ENCODE measurements around the gene ACSS1.

DNA sequence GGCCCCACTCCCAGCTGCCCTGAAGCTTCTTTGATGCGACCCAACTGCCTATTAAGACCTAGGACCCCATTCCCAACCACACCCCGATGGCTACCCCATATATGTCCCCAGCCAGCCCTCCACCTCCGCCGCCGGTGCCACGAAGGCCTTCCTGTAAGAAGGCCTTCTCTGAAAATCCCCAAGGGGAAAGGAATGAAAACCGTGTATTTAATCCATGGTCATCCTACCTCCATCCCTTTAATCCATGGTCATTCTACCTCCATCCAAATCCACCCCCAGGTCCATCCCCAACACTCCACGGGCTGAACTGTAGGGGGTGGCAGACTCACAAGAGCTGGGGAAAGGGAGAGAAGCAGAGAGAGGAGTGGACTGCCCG is 24.5 kb upstream of the ACSS1 start:
- TF ChIP-seq, protein P1, sequence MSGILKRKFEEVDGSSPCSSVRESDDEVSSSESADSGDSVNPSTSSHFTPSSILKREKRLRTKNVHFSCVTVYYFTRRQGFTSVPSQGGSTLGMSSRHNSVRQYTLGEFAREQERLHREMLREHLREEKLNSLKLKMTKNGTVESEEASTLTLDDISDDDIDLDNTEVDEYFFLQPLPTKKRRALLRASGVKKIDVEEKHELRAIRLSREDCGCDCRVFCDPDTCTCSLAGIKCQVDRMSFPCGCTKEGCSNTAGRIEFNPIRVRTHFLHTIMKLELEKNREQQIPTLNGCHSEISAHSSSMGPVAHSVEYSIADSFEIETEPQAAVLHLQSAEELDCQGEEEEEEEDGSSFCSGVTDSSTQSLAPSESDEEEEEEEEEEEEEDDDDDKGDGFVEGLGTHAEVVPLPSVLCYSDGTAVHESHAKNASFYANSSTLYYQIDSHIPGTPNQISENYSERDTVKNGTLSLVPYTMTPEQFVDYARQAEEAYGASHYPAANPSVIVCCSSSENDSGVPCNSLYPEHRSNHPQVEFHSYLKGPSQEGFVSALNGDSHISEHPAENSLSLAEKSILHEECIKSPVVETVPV (CRISPR knock-in tag; IDR thresholded peaks at IDR 0.05), result no peak
- TF ChIP-seq GLIS3 (CRISPR knock-in tag; IDR thresholded peaks at IDR 0.05), result no peak
- TF ChIP-seq, protein P2, sequence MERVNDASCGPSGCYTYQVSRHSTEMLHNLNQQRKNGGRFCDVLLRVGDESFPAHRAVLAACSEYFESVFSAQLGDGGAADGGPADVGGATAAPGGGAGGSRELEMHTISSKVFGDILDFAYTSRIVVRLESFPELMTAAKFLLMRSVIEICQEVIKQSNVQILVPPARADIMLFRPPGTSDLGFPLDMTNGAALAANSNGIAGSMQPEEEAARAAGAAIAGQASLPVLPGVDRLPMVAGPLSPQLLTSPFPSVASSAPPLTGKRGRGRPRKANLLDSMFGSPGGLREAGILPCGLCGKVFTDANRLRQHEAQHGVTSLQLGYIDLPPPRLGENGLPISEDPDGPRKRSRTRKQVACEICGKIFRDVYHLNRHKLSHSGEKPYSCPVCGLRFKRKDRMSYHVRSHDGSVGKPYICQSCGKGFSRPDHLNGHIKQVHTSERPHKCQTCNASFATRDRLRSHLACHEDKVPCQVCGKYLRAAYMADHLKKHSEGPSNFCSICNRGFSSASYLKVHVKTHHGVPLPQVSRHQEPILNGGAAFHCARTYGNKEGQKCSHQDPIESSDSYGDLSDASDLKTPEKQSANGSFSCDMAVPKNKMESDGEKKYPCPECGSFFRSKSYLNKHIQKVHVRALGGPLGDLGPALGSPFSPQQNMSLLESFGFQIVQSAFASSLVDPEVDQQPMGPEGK (CRISPR knock-in tag; IDR thresholded peaks at IDR 0.05; ENCODE audit: borderline replicate concordance), result no peak
- no peak for TF ChIP-seq ZNF565 (CRISPR knock-in tag; conservative IDR thresholded peaks at IDR 0.05; ENCODE audit: low read depth)
- no peak for TF ChIP-seq BACH2 (CRISPR knock-in tag; IDR thresholded peaks at IDR 0.05; ENCODE audit: borderline replicate concordance)
- TF ChIP-seq ZFP3 (CRISPR knock-in tag; IDR thresholded peaks at IDR 0.05), result no peak
- TF ChIP-seq RARB (CRISPR knock-in tag; IDR thresholded peaks at IDR 0.05), result no peak
- TF ChIP-seq, protein P3, sequence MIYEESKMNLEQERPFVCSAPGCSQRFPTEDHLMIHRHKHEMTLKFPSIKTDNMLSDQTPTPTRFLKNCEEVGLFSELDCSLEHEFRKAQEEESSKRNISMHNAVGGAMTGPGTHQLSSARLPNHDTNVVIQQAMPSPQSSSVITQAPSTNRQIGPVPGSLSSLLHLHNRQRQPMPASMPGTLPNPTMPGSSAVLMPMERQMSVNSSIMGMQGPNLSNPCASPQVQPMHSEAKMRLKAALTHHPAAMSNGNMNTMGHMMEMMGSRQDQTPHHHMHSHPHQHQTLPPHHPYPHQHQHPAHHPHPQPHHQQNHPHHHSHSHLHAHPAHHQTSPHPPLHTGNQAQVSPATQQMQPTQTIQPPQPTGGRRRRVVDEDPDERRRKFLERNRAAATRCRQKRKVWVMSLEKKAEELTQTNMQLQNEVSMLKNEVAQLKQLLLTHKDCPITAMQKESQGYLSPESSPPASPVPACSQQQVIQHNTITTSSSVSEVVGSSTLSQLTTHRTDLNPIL (CRISPR knock-in tag; IDR thresholded peaks at IDR 0.05; ENCODE audit: low read depth), result no peak
- TF ChIP-seq SNAI2 (CRISPR knock-in tag; IDR thresholded peaks at IDR 0.05), result no peak
- no peak for TF ChIP-seq ZNF70 (CRISPR knock-in tag; IDR thresholded peaks at IDR 0.05)
- TF ChIP-seq ZFP30 (CRISPR knock-in tag; IDR thresholded peaks at IDR 0.05), result no peak
- TF ChIP-seq, protein P4, sequence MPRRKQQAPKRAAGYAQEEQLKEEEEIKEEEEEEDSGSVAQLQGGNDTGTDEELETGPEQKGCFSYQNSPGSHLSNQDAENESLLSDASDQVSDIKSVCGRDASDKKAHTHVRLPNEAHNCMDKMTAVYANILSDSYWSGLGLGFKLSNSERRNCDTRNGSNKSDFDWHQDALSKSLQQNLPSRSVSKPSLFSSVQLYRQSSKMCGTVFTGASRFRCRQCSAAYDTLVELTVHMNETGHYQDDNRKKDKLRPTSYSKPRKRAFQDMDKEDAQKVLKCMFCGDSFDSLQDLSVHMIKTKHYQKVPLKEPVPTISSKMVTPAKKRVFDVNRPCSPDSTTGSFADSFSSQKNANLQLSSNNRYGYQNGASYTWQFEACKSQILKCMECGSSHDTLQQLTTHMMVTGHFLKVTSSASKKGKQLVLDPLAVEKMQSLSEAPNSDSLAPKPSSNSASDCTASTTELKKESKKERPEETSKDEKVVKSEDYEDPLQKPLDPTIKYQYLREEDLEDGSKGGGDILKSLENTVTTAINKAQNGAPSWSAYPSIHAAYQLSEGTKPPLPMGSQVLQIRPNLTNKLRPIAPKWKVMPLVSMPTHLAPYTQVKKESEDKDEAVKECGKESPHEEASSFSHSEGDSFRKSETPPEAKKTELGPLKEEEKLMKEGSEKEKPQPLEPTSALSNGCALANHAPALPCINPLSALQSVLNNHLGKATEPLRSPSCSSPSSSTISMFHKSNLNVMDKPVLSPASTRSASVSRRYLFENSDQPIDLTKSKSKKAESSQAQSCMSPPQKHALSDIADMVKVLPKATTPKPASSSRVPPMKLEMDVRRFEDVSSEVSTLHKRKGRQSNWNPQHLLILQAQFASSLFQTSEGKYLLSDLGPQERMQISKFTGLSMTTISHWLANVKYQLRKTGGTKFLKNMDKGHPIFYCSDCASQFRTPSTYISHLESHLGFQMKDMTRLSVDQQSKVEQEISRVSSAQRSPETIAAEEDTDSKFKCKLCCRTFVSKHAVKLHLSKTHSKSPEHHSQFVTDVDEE (CRISPR knock-in tag; IDR thresholded peaks at IDR 0.05), result no peak
- TF ChIP-seq, protein P5, sequence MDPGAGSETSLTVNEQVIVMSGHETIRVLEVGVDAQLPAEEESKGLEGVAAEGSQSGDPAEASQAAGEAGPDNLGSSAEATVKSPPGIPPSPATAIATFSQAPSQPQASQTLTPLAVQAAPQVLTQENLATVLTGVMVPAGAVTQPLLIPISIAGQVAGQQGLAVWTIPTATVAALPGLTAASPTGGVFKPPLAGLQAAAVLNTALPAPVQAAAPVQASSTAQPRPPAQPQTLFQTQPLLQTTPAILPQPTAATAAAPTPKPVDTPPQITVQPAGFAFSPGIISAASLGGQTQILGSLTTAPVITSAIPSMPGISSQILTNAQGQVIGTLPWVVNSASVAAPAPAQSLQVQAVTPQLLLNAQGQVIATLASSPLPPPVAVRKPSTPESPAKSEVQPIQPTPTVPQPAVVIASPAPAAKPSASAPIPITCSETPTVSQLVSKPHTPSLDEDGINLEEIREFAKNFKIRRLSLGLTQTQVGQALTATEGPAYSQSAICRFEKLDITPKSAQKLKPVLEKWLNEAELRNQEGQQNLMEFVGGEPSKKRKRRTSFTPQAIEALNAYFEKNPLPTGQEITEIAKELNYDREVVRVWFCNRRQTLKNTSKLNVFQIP (CRISPR knock-in tag; IDR thresholded peaks at IDR 0.05; ENCODE audit: borderline replicate concordance, low read depth), result no peak

Measured in SK-N-SH treated with all-trans-retinoic acid at 6 μM for 48 hours (cell line).